HEK293T (cell line): Measurements from ENCODE around the gene RGCC.

Experiments used
- ARNT ChIP-seq: fragments of 450-650 bp; IDR thresholded peaks from 2 replicates; pipeline ENCODE4 v1.6.1; 2017; ENCODE audit warnings: mild to moderate bottlenecking
- BHLHE40 ChIP-seq: fragments of 450-650 bp; IDR thresholded peaks from 2 replicates; pipeline ENCODE4 v1.6.1; 2016; ENCODE audit warnings: mild to moderate bottlenecking, moderate library complexity, borderline replicate concordance
- FOXA1 ChIP-seq: fragments of 450-650 bp; IDR thresholded peaks from 2 replicates; pipeline ENCODE4 v1.6.1; 2016; ENCODE audit warnings: mild to moderate bottlenecking
- FOXK2 ChIP-seq: fragments of 450-650 bp; IDR thresholded peaks from 2 replicates; pipeline ENCODE4 v1.6.1; 2016; ENCODE audit warnings: mild to moderate bottlenecking
- FOXM1 ChIP-seq: fragments of 450-650 bp; IDR thresholded peaks from 2 replicates; pipeline ENCODE4 v1.6.1; 2017; ENCODE audit warnings: mild to moderate bottlenecking, borderline replicate concordance
- HDGF ChIP-seq: fragments of 450-650 bp; IDR thresholded peaks from 2 replicates; pipeline ENCODE4 v1.6.1; 2017; ENCODE audit warnings: antibody characterized with exemption, borderline replicate concordance
- NFRKB ChIP-seq: fragments of 450-650 bp; IDR thresholded peaks from 2 replicates; pipeline ENCODE4 v1.6.1; 2016; ENCODE audit warnings: mild to moderate bottlenecking, moderate library complexity
- SP1 ChIP-seq: fragments of 450-650 bp; IDR thresholded peaks from 2 replicates; pipeline ENCODE4 v1.6.1; 2017
- SUZ12 ChIP-seq: fragments of 450-650 bp; IDR thresholded peaks from 2 replicates; pipeline ENCODE4 v1.6.1; 2016; ENCODE audit warnings: mild to moderate bottlenecking
- TARDBP ChIP-seq: fragments of 450-650 bp; IDR thresholded peaks from 2 replicates; pipeline ENCODE4 v1.6.1; 2016

DNA sequence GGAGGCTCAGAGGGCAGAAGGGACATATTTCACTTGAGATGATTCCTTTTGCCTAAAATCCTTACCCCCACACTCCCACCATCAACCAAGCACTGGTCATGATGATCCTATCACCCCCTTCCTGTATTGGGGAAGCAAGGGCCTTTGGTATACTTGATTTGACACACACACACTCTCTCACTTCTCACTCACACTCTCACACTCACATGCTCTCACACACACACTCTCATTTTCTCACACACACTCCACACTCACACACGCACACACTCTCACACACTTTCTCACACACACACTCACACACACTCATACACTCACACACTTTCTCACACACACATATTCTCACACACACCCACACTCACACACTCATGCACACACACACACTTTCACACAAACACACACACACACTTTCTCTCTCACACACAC lies 8.6 kb downstream of the RGCC start:
- TF ChIP-seq HDGF (no peak), NFRKB (no peak), BHLHE40 (no peak), FOXK2 (no peak), SP1 (no peak), FOXA1 (no peak), FOXM1 (no peak), ARNT (no peak), TARDBP (no peak), SUZ12 (no peak)
